Stimulated activated CD4-positive, alpha-beta T cell treated with anti-CD3 and anti-CD28 coated beads, Interleukin-15, amount 100 ng/mL, for 24 hours (primary cell): ENCODE data around the gene MAP4K1.

Experiments
- DNase-seq: peaks from one replicate; pipeline ENCODE4 v3.0.0-alpha.2; 2020

Gene MAP4K1

GRCh38 chr19:38542040-38542439 is 75.7 kb downstream of the MAP4K1 start:
- DNase-seq = no peak

- no peak for DNase-seq
These were observed 78.0 kb downstream of the MAP4K1 start for GRCh38 chr19:38539751-38540150.

- DNase-seq = peak; percentile 48
These were observed 78.8 kb downstream of the MAP4K1 start for GRCh38 chr19:38538793-38539528.

DNA sequence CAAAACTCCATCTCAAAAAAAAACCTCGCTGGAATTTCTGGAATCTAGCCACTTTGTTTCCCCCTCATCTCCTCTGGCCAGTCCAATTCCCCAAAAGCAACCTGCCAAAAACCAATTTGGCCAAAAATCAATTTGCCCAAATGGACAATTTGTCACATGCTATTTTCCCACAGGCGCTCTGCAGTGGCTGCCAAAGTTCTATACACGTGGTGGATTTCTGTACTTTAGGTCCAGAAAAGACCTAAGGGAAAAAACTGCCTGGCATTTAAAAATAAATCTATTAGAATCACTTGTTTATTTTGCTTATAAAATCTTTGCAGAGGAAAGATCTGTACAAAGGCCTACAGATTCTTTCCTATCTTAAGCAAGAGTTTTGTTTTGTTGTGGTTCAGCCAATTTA is 79.4 kb downstream of the MAP4K1 start:
- no peak for DNase-seq
